ENCODE data around the gene ALX4.

Gene ALX4

GRCh38 chr11:44221992-44222391 lies 87.9 kb downstream of the ALX4 start:
- H3K4ac ChIP-seq (ENCODE audit: low read depth in 1 of 2, low read length in 2 of 2) = no peak overlapping the region
- H4K91ac ChIP-seq (ENCODE audit: low read length) = no peak overlapping the region
- peaks cover 0 to 4% of the 10 kb centered on the region in 2 experiments for H3K36me3 ChIP-seq (ENCODE audit: control insufficient read depth in 1 of 2, insufficient read depth in 2 of 2, low read depth in 1 of 2, low read length in 2 of 2)
- H3K4me2 ChIP-seq (ENCODE audit: low read length, poor library complexity, severe bottlenecking) = no peak overlapping the region
- H3K4me1 ChIP-seq (ENCODE audit: control insufficient read depth, insufficient read depth, low read depth, low read length) = peaks cover 4% of the 10 kb centered on the region
- no peaks in the 10 kb centered on the region for H3K27me3 ChIP-seq (ENCODE audit: control insufficient read depth in 1 of 2, insufficient read depth in 1 of 2, low read length in 2 of 2)
- H4K8ac ChIP-seq (ENCODE audit: low read length) = no peak overlapping the region
- no peak overlapping the region for H3K18ac ChIP-seq (ENCODE audit: low read depth in 1 of 2, low read length in 2 of 2)
- H3K9me3 ChIP-seq (ENCODE audit: control insufficient read depth, low read length) = no peaks in the 10 kb centered on the region
- H3K9ac ChIP-seq (ENCODE audit: low read length) = no peak overlapping the region
- no peak for DNase-seq
- peaks cover 3% of the 10 kb centered on the region for H3K79me1 ChIP-seq (replicated peaks; ENCODE audit: low read length, poor library complexity, severe bottlenecking)
- H2BK12ac ChIP-seq (ENCODE audit: low read length in 2 of 2) = no peak overlapping the region
- no peak overlapping the region for H2AK5ac ChIP-seq (ENCODE audit: low read length, severe bottlenecking)
- H3K4me3 ChIP-seq (ENCODE audit: insufficient read depth in 1 of 2, low read depth in 1 of 2, low read length in 2 of 2) = no peak overlapping the region
- H3K23ac ChIP-seq (ENCODE audit: low read length in 2 of 2) = no peak overlapping the region
- no peak overlapping the region for H3K14ac ChIP-seq (ENCODE audit: low read length in 2 of 2)
- no peak overlapping the region for H2BK5ac ChIP-seq (ENCODE audit: low read depth, low read length, poor library complexity, severe bottlenecking)
- H3K27ac ChIP-seq (ENCODE audit: low read length, poor library complexity, severe bottlenecking) = no peak overlapping the region
- H2AFZ ChIP-seq (ENCODE audit: low read depth, low read length) = no peak overlapping the region
- WGBS = 88% methylated on average over 1 of the region's 2 CpGs
- no peak overlapping the region for H2BK15ac ChIP-seq (ENCODE audit: low read depth, poor library complexity, severe bottlenecking)
- no peak overlapping the region for H2BK120ac ChIP-seq (ENCODE audit: low read depth, low read length)

DNA sequence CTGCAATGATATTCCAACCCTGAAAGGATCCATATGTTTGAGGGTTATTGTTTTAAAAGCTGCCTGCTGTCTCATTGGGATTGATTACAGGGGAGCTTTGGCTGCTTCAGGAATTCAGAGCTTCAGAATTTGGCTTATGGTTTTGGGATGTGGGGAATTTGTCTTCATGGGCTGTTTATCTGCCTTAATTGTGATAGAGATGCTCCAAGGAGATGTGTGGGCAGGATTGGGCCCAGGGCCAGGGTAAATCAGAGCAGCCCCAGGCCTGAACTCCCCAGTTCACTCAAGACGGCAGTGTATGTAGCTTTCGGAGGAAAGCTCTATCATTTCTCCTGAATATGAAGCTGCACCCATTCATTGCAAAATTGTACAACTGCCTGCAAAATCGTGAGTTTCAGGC lies 88.5 kb downstream of the ALX4 start:
- 94% methylated on average over 3 of the region's 3 CpGs for WGBS
- no peak overlapping the region for H2BK15ac ChIP-seq (ENCODE audit: low read depth, poor library complexity, severe bottlenecking)

DNA sequence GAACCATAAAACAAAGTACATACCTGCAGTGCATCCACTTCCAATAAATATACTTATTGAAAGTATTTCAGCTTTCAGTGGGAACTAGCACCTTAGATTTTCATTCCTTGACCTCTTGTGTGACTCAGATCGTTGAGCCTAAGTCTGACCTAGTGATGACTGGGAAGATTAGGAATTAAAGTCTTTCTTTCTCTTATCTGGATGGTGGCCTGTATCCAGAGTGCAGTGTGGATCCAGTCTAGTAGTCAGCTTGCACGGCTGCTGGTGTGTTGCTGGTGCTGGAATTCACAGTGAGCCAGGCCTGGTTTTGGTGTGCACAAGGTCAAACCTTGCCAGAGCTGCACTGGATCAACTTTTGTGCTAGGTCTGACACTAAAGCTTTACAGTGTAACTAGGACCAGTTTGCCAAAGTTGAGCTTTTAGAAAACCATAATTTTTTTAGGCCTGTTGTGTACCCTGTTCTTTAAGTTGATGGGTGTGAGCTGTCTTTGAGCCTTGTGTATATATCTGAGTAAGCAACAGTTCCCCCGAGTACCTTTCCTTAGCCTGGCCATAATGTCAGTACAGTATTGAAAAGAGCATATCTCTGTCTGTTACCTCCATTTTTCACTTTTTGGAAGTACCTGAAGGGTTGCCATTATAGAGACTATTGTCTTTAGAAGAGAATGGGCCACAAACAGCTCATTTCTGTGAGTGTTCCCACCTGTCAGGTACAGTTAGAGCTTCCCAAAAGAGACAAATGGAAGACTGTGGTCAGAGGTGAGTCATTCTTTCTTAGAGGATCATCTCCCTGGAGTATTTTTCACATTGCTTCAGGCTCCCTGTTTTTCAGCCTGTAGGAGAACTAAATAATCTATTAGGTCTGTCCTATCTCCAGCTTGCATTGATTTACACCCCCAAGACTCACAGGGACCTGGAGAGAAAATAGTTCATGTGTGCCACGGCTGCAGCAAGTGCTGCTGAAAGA lies 89.8 kb downstream of the ALX4 start:
- no peak overlapping the region for H3K4me2 ChIP-seq (ENCODE audit: low read length, poor library complexity, severe bottlenecking)
- no peaks in the 10 kb centered on the region for H3K9me3 ChIP-seq (ENCODE audit: control insufficient read depth, low read length)
- H2BK12ac ChIP-seq (ENCODE audit: low read length in 2 of 2) = no peak overlapping the region
- no peak overlapping the region for H3K4ac ChIP-seq (ENCODE audit: low read depth in 1 of 2, low read length in 2 of 2)
- no peak overlapping the region for H3K27ac ChIP-seq (ENCODE audit: low read length, poor library complexity, severe bottlenecking)
- H3K4me1 ChIP-seq (ENCODE audit: control insufficient read depth, insufficient read depth, low read depth, low read length) = peaks cover 4% of the 10 kb centered on the region
- H3K9ac ChIP-seq (ENCODE audit: low read length) = no peak overlapping the region
- no peaks in the 10 kb centered on the region for H3K27me3 ChIP-seq (ENCODE audit: control insufficient read depth in 1 of 2, insufficient read depth in 1 of 2, low read length in 2 of 2)
- H2AFZ ChIP-seq (ENCODE audit: low read depth, low read length) = no peak overlapping the region
- no peak overlapping the region for H4K91ac ChIP-seq (ENCODE audit: low read length)
- H2BK15ac ChIP-seq (ENCODE audit: low read depth, poor library complexity, severe bottlenecking) = no peak overlapping the region
- no peak overlapping the region for H2AK5ac ChIP-seq (ENCODE audit: low read length, severe bottlenecking)
- H3K79me1 ChIP-seq (replicated peaks; ENCODE audit: low read length, poor library complexity, severe bottlenecking) = peaks cover 3% of the 10 kb centered on the region
- no peak overlapping the region for H3K14ac ChIP-seq (ENCODE audit: low read length in 2 of 2)
- peak; percentile 24 for DNase-seq
- no peak overlapping the region for H4K8ac ChIP-seq (ENCODE audit: low read length)
- H3K18ac ChIP-seq (ENCODE audit: low read depth in 1 of 2, low read length in 2 of 2) = no peak overlapping the region
- WGBS = 80% methylated on average over 3 of the region's 4 CpGs
- no peak overlapping the region for H3K23ac ChIP-seq (ENCODE audit: low read length in 2 of 2)
- no peak overlapping the region for H2BK120ac ChIP-seq (ENCODE audit: low read depth, low read length)
- H3K36me3 ChIP-seq (ENCODE audit: control insufficient read depth in 1 of 2, insufficient read depth in 2 of 2, low read depth in 1 of 2, low read length in 2 of 2) = peaks cover 0 to 11% of the 10 kb centered on the region in 2 experiments
- H3K4me3 ChIP-seq (ENCODE audit: insufficient read depth in 1 of 2, low read depth in 1 of 2, low read length in 2 of 2) = no peak overlapping the region
- no peak overlapping the region for H2BK5ac ChIP-seq (ENCODE audit: low read depth, low read length, poor library complexity, severe bottlenecking)

More for the DNA sequence above, 88.5 kb downstream of the ALX4 start:
- Histone ChIP-seq H2BK120ac (ENCODE audit: low read depth, low read length) (no peak overlapping the region), H3K36me3 (ENCODE audit: control insufficient read depth in 1 of 2, insufficient read depth in 2 of 2, low read depth in 1 of 2, low read length in 2 of 2) (peaks cover 0 to 7% of the 10 kb centered on the region in 2 experiments), H2BK5ac (ENCODE audit: low read depth, low read length, poor library complexity, severe bottlenecking) (no peak overlapping the region), H3K4me3 (ENCODE audit: insufficient read depth in 1 of 2, low read depth in 1 of 2, low read length in 2 of 2) (no peak overlapping the region), H3K27me3 (ENCODE audit: control insufficient read depth in 1 of 2, insufficient read depth in 1 of 2, low read length in 2 of 2) (no peaks in the 10 kb centered on the region), H3K14ac (ENCODE audit: low read length in 2 of 2) (no peak overlapping the region), H4K91ac (ENCODE audit: low read length) (no peak overlapping the region), H3K18ac (ENCODE audit: low read depth in 1 of 2, low read length in 2 of 2) (no peak overlapping the region), H3K4me1 (ENCODE audit: control insufficient read depth, insufficient read depth, low read depth, low read length) (peaks cover 4% of the 10 kb centered on the region), H2AFZ (ENCODE audit: low read depth, low read length) (no peak overlapping the region), H3K4ac (ENCODE audit: low read depth in 1 of 2, low read length in 2 of 2) (no peak overlapping the region), H3K9me3 (ENCODE audit: control insufficient read depth, low read length) (no peaks in the 10 kb centered on the region), H3K9ac (ENCODE audit: low read length) (no peak overlapping the region), H2AK5ac (ENCODE audit: low read length, severe bottlenecking) (no peak overlapping the region), H3K23ac (ENCODE audit: low read length in 2 of 2) (no peak overlapping the region), H3K27ac (ENCODE audit: low read length, poor library complexity, severe bottlenecking) (no peak overlapping the region), H4K8ac (ENCODE audit: low read length) (no peak overlapping the region), H2BK12ac (ENCODE audit: low read length in 2 of 2) (no peak overlapping the region), H3K79me1 (replicated peaks; ENCODE audit: low read length, poor library complexity, severe bottlenecking) (peaks cover 3% of the 10 kb centered on the region), H3K4me2 (ENCODE audit: low read length, poor library complexity, severe bottlenecking) (no peak overlapping the region)
- no peak for DNase-seq

DNA sequence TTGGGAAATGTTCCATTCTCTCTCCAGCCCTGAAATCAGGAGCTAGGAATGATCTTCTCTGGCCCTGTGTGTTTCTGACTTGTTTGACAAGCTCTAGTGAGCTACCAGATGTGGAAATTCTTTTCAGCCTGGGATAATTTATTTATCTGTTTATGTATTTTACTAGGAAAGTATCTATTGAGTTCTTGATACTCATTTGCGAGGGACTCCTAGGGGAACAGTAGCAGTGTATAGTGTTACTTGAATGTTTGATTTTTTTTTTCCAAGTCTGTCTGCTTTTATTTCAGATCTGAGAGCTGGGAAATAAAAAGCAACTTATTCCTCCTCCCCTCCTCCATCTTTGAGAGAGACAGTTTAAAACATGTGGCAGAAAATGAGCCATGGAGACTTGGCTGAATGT lies 92.5 kb downstream of the ALX4 start:
- Histone ChIP-seq H2BK12ac (ENCODE audit: low read length in 2 of 2) (no peak overlapping the region), H4K91ac (ENCODE audit: low read length) (no peak overlapping the region), H2BK15ac (ENCODE audit: low read depth, poor library complexity, severe bottlenecking) (no peak overlapping the region), H3K14ac (ENCODE audit: low read length in 2 of 2) (no peak overlapping the region), H3K4me2 (ENCODE audit: low read length, poor library complexity, severe bottlenecking) (no peak overlapping the region), H2BK120ac (ENCODE audit: low read depth, low read length) (no peak overlapping the region), H3K9ac (ENCODE audit: low read length) (no peak overlapping the region), H3K9me3 (ENCODE audit: control insufficient read depth, low read length) (peaks cover 3% of the 10 kb centered on the region), H3K27ac (ENCODE audit: low read length, poor library complexity, severe bottlenecking) (no peak overlapping the region), H3K27me3 (ENCODE audit: control insufficient read depth in 1 of 2, insufficient read depth in 1 of 2, low read length in 2 of 2) (no peaks in the 10 kb centered on the region), H2BK5ac (ENCODE audit: low read depth, low read length, poor library complexity, severe bottlenecking) (no peak overlapping the region), H2AFZ (ENCODE audit: low read depth, low read length) (no peak overlapping the region), H3K4me1 (ENCODE audit: control insufficient read depth, insufficient read depth, low read depth, low read length) (peaks cover 2% of the 10 kb centered on the region), H3K36me3 (ENCODE audit: control insufficient read depth in 1 of 2, insufficient read depth in 2 of 2, low read depth in 1 of 2, low read length in 2 of 2) (peaks cover 0 to 11% of the 10 kb centered on the region in 2 experiments), H3K23ac (ENCODE audit: low read length in 2 of 2) (no peak overlapping the region), H3K79me1 (replicated peaks; ENCODE audit: low read length, poor library complexity, severe bottlenecking) (peaks cover 3% of the 10 kb centered on the region), H4K8ac (ENCODE audit: low read length) (no peak overlapping the region), H2AK5ac (ENCODE audit: low read length, severe bottlenecking) (no peak overlapping the region), H3K18ac (ENCODE audit: low read depth in 1 of 2, low read length in 2 of 2) (no peak overlapping the region), H3K4me3 (ENCODE audit: insufficient read depth in 1 of 2, low read depth in 1 of 2, low read length in 2 of 2) (no peak overlapping the region), H3K4ac (ENCODE audit: low read depth in 1 of 2, low read length in 2 of 2) (no peak overlapping the region)
- no peak for DNase-seq
- 92% methylated on average over 1 of the region's 1 CpG for WGBS
